Gastroesophageal sphincter (tissue), 4 donors: ENCODE measurements around the gene RPRML. TPM values are rescaled to one million over a fixed set of nuclear protein-coding genes. Genes with fewer than 3 reads are reported as not detected.

Source experiments
- ATAC-seq: fragments of 150-250 bp; one replicate; pipeline ENCODE4 v1.9.1; 2016; ENCODE audit warnings: mild to moderate bottlenecking, moderate library complexity
- H3K27ac ChIP-seq, 4 donors: fragments of 200-600 bp; sonication (generic) in 3 of 4; 1 replicate in 3 of 4; 2 replicates in 1 of 4; pipeline ENCODE4 v1.5.1; 2016 to 2019
- H3K27me3 ChIP-seq: fragments of 200-600 bp; sonication (generic); one replicate; pipeline ENCODE4 v1.5.1; 2019
- H3K36me3 ChIP-seq, 2 donors: fragments of 200-600 bp; sonication (generic); one replicate each; pipeline ENCODE4 v1.5.1; 2019; ENCODE audit warnings: control low read depth in 1 of 2
- H3K4me1 ChIP-seq, 3 donors: fragments of 200-600 bp; sonication (generic); 1 replicate in 2 of 3; 2 replicates in 1 of 3; pipeline ENCODE4 v1.5.1; 2016 to 2019; ENCODE audit warnings: control low read depth in 2 of 3
- H3K4me3 ChIP-seq, 2 donors: fragments of 200-600 bp; sonication (generic); one replicate each; pipeline ENCODE4 v1.5.1; 2019; ENCODE audit warnings: mild to moderate bottlenecking in 1 of 2, moderate library complexity in 1 of 2
- H3K9me3 ChIP-seq, 3 donors: fragments of 200-600 bp; sonication (generic); one replicate each; pipeline ENCODE4 v1.5.1; 2017 to 2019; ENCODE audit warnings: control low read depth in 2 of 3
- CTCF ChIP-seq, 4 experiments: fragments of 200-600 bp in 2 of 4; fragments of 450-650 bp in 2 of 4; sonication (generic) in 1 of 4; IDR thresholded peaks; one replicate each; pipeline ENCODE4 v1.5.1; 2017 to 2019; ENCODE audit warnings: antibody characterized with exemption in 4 of 4, mild to moderate bottlenecking in 2 of 4, moderate library complexity in 2 of 4
- EP300 ChIP-seq: sonication (generic); formaldehyde crosslinking; IDR thresholded peaks from one replicate; pipeline ENCODE4 v1.6.1; 2017; ENCODE audit warnings: antibody characterized with exemption, mild to moderate bottlenecking
- POLR2A ChIP-seq, 2 donors: fragments of 450-650 bp; IDR thresholded peaks; one replicate each; pipeline ENCODE4 v1.6.1; 2017; ENCODE audit warnings: antibody characterized with exemption in 2 of 2, mild to moderate bottlenecking in 2 of 2, moderate library complexity in 1 of 2
- POLR2AphosphoS5 ChIP-seq: sonication (generic); formaldehyde crosslinking; IDR thresholded peaks from one replicate; pipeline ENCODE4 v1.6.1; 2017; ENCODE audit warnings: antibody characterized with exemption
- WGBS, 2 donors: methylation state at CpG; one replicate each; pipeline ENCODE4 v1.1.5; 2018; ENCODE audit warnings: low coverage in 1 of 2; 5-methylcytosine and 5-hydroxymethylcytosine counted together
- total RNA-seq, 4 donors: library from RNA; depleted of rRNA; stranded (reverse); fragments of >200 nt; gene quantifications; one replicate each; pipeline ENCODE4 v1.1.0, GENCODE V29; 2016

Gene RPRML
- total RNA-seq, 4 donors from 2014 or later = 1.1 to 1.8 TPM; not detected in 2

DNA sequence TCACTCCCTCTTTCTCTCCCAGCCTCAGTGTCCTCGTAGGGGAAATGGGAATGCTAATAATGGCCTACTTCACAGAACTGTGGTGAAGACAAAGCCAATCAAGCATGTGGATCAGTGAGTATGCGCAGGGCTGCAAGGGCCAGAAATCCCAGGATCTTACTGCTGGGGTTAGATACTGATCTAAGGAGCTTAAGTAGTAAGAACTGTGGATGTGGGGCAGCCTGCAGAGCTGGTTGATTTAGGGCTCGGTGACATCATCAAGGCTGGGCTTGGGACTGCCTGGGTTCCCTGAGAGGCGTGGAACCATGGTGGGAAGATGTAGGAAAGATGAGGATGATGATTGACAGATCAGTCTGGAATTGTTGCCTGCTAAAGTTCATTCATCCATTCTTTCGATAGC is 30.5 kb downstream of the RPRML start:
- Histone ChIP-seq H3K27ac (no peak overlapping the region), H3K36me3 (peaks cover 0 to 17% of the 10 kb centered on the region in 2 donors), H3K4me1 (peaks cover 0 to 23% (median 8%) of the 10 kb centered on the region in 3 donors), H3K27me3 (peaks cover 4% of the 10 kb centered on the region), H3K9me3 (no peaks in the 10 kb centered on the region), H3K4me3 (no peak overlapping the region)
- no peak for TF ChIP-seq POLR2A (IDR thresholded peaks at IDR 0.05)
- no peak for TF ChIP-seq CTCF (IDR thresholded peaks at IDR 0.05)
- TF ChIP-seq POLR2AphosphoS5 = no peak
- no peak for TF ChIP-seq EP300
- no peak for ATAC-seq
- WGBS, 2 donors = 75 to 100% methylated on average over 2 to 5 of the region's 5 CpGs

DNA sequence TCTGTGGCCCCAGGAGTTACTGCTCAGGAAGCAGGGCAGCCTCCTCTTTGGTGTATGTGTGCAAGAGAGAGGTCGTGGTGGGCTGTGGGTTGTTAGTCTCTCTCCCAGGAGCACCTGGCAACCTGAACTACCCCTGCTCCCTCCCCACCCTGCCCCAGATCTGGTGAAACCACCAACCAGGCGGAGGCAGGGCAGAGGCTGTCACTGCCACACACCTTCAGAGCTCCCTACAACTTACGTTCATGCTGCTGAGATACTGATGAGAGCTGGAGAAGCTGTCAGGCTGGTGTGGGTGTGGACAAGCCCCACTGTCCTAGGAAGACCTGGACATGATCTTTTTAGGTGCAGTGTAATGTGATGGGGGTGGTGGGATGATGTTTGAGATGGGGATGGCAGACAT is 31.8 kb downstream of the RPRML start:
- WGBS, 2 donors = 14% methylated on average over 1 of the region's 3 CpGs; no CpG with 5 or more reads in 1 of the 2 donors

GRCh38 chr17:46944931-46945330 is 34.1 kb downstream of the RPRML start:
- 40 to 42% methylated on average over 4 to 10 of the region's 10 CpGs for WGBS, 2 donors
- TF ChIP-seq CTCF (IDR thresholded peaks at IDR 0.05) (no peak), POLR2A (IDR thresholded peaks at IDR 0.05) (no peak), EP300 (no peak), POLR2AphosphoS5 (no peak)
- no peak for ATAC-seq

More for the DNA sequence above, 31.8 kb downstream of the RPRML start:
- peaks cover 0 to 33% (median 9%) of the 10 kb centered on the region in 3 donors for H3K4me1 ChIP-seq
- no peak overlapping the region for H3K27ac ChIP-seq
- peaks cover 0 to 17% of the 10 kb centered on the region in 2 donors for H3K36me3 ChIP-seq
- H3K27me3 ChIP-seq = no peaks in the 10 kb centered on the region
- ATAC-seq = no peak
- no peak overlapping the region for H3K4me3 ChIP-seq
- no peak for TF ChIP-seq EP300
- no peaks in the 10 kb centered on the region for H3K9me3 ChIP-seq

GRCh38 chr17:46943501-46944393 is 35.3 kb downstream of the RPRML start:
- TF ChIP-seq POLR2A (IDR thresholded peaks at IDR 0.05) = no peak
- TF ChIP-seq CTCF (IDR thresholded peaks at IDR 0.05) = no peak
- TF ChIP-seq POLR2AphosphoS5 = no peak
- TF ChIP-seq EP300 = no peak
- H3K36me3 ChIP-seq = peaks cover 0 to 34% of the 10 kb centered on the region in 2 donors
- WGBS, 2 donors = 13 to 60% methylated on average over 2 to 7 of the region's 21 CpGs
- peaks cover 0 to 26% (median 9%) of the 10 kb centered on the region in 3 donors for H3K4me1 ChIP-seq
- no peaks in the 10 kb centered on the region for H3K9me3 ChIP-seq
- no peak for ATAC-seq
- no peak overlapping the region for H3K4me3 ChIP-seq
- no peaks in the 10 kb centered on the region for H3K27me3 ChIP-seq
- H3K27ac ChIP-seq = no peak overlapping the region

More at GRCh38 chr17:46944931-46945330, 34.1 kb downstream of the RPRML start:
- Histone ChIP-seq H3K4me1 (peaks cover 0 to 26% (median 9%) of the 10 kb centered on the region in 3 donors), H3K36me3 (peaks cover 0 to 34% of the 10 kb centered on the region in 2 donors), H3K27me3 (no peaks in the 10 kb centered on the region), H3K9me3 (no peaks in the 10 kb centered on the region), H3K27ac (no peak overlapping the region), H3K4me3 (no peak overlapping the region)

DNA sequence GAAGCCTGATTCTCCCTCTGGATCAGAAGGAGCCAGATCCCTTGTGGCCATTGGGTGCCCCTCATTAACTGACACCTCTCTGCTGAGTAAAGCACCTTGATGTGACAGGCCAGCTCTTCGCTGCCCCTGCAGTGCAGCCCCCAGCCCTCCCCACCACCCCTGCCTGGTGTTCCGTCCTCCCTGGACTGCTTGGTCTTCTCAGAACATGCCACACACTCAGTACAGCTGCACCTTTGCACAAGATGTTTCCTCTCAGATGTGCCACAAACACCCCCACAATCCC is 35.9 kb downstream of the RPRML start:
- no peak for ATAC-seq
- H3K4me3 ChIP-seq = no peak overlapping the region

More for the DNA sequence above, 35.9 kb downstream of the RPRML start:
- H3K9me3 ChIP-seq = no peaks in the 10 kb centered on the region
- H3K27ac ChIP-seq = no peak overlapping the region
- WGBS, 2 donors = 67% methylated on average over 1 of the region's 2 CpGs; no CpG with 5 or more reads in 1 of the 2 donors
- peaks cover 0 to 26% (median 9%) of the 10 kb centered on the region in 3 donors for H3K4me1 ChIP-seq
- H3K27me3 ChIP-seq = no peaks in the 10 kb centered on the region
- TF ChIP-seq EP300 (no peak), POLR2AphosphoS5 (no peak), CTCF (IDR thresholded peaks at IDR 0.05) (no peak)
- peaks cover 0 to 34% of the 10 kb centered on the region in 2 donors for H3K36me3 ChIP-seq
